K562 (cell line): Measurements from ENCODE around the gene E2F3. TPM values are rescaled to one million over a fixed set of nuclear protein-coding genes. Genes with fewer than 3 reads are reported as not detected.

Experiments used
- CREM ChIP-seq: IDR thresholded peaks from 2 replicates; pipeline ENCODE4 v1.6.1; 2014; ENCODE audit warnings: antibody characterized with exemption, low read depth
- ETV1 ChIP-seq: fragments of 450-650 bp; conservative IDR thresholded peaks from 2 replicates; pipeline ENCODE4 v1.6.1; 2016; ENCODE audit warnings: missing genetic modification characterization, control low read depth, low read depth, missing compliant biosample characterization
- JUNB ChIP-seq: fragments of 450-650 bp; formaldehyde crosslinking; conservative IDR thresholded peaks from 2 replicates; pipeline ENCODE4 v1.4.0; 2020; ENCODE audit warnings: mild to moderate bottlenecking
- KAT8 ChIP-seq: fragments of 450-650 bp; IDR thresholded peaks from 2 replicates; pipeline ENCODE4 v1.6.1; 2016; ENCODE audit warnings: low read depth, mild to moderate bottlenecking
- MXI1 ChIP-seq: IDR thresholded peaks from 2 replicates; pipeline ENCODE4 v1.6.1; 2011; ENCODE audit warnings: low read depth, mild to moderate bottlenecking, improper control_type of control experiment, low read length
- PHF8 ChIP-seq: fragments of 200-600 bp; sonication (generic); IDR thresholded peaks from 2 replicates; pipeline ENCODE4 v1.6.1; 2012; ENCODE audit warnings: mixed run types, mild to moderate bottlenecking, inconsistent platforms, low read length, moderate library complexity, borderline replicate concordance
- PHTF2 ChIP-seq: fragments of 250-450 bp; sonication (Bioruptor Pico); IDR thresholded peaks from 2 replicates; pipeline ENCODE4 v1.5.0; 2021; ENCODE audit warnings: mild to moderate bottlenecking
- POLR2A ChIP-seq: fragments of 450-650 bp; conservative IDR thresholded peaks from 2 replicates; pipeline ENCODE4 v1.6.1; 2016
- RBM14 ChIP-seq: fragments of 200-400 bp; formaldehyde crosslinking; IDR thresholded peaks from 2 replicates; pipeline ENCODE4 v1.6.1; 2018; ENCODE audit warnings: low read depth, mild to moderate bottlenecking, low read length, moderate library complexity, borderline replicate concordance; ENCODE audit not compliant: insufficient read depth
- TCFL5 ChIP-seq: fragments of 250-450 bp; sonication (Bioruptor Pico); conservative IDR thresholded peaks from 2 replicates; pipeline ENCODE4 v1.6.1; 2021; ENCODE audit warnings: mild to moderate bottlenecking, moderate library complexity, matching md5 sums
- ZC3H8 ChIP-seq: fragments of 450-650 bp; IDR thresholded peaks from 2 replicates; pipeline ENCODE4 v1.6.1; 2017
- ZNF239 ChIP-seq: fragments of 250-450 bp; sonication (Bioruptor Pico); IDR thresholded peaks from 2 replicates; pipeline ENCODE4 v1.4.0; 2020; ENCODE audit warnings: mild to moderate bottlenecking
- polyA plus RNA-seq, 8 experiments: library from polyadenylated mRNA; depleted of rRNA in 4 of 8; stranded (reverse) in 5 of 8; unstranded in 3 of 8; fragments of >200 nt; fragmentation: Nextera tagmentation in 2 of 8; fragmentation: Illumina TruSeq in 1 of 8; extraction: Ambion mirVana in 2 of 8; extraction: Trizol in 1 of 8; gene quantifications; 2 replicates each; pipeline versions ENCODE4 v1.2.1 to v1.2.3, GENCODE V29; 2011 to 2014; ENCODE audit warnings: inconsistent platforms in 1 of 8, missing spikeins in 1 of 8
- total RNA-seq, 7 experiments: library from RNA; depleted of rRNA in 6 of 7; stranded (reverse); fragments of >200 nt in 6 of 7; fragmentation: Illumina TruSeq in 2 of 7; extraction: Trizol in 2 of 7; gene quantifications; 2 replicates each; pipeline versions ENCODE4 v1.2.1 to v1.2.3, GENCODE V29; 2011 to 2021; ENCODE audit warnings: low replicate concordance in 1 of 7
- TF ChIP-seq, protein P1 (sequence below): fragments of 450-650 bp; IDR thresholded peaks from 2 replicates; pipeline ENCODE4 v1.6.1; 2014; ENCODE audit warnings: low read depth, mild to moderate bottlenecking, moderate library complexity, borderline replicate concordance
- TF ChIP-seq, protein P2 (sequence below), 2 experiments: fragments of 450-650 bp; conservative IDR thresholded peaks; 2 replicates each; pipeline ENCODE4 v1.6.1; 2017; ENCODE audit warnings: mild to moderate bottlenecking in 2 of 2, moderate library complexity in 2 of 2
- TF ChIP-seq, protein P3 (sequence below): IDR thresholded peaks from 2 replicates; pipeline ENCODE4 v1.6.1; 2014; ENCODE audit warnings: antibody characterized with exemption
- TF ChIP-seq, protein P4 (sequence below), 2 experiments: IDR thresholded peaks; 2 replicates each; pipeline ENCODE4 v1.6.1; 2012; ENCODE audit warnings: improper control_type of control experiment in 2 of 2, low read depth in 2 of 2, low read length in 2 of 2, borderline replicate concordance in 1 of 2
- TF ChIP-seq, protein P5 (sequence below): fragments of 450-650 bp; formaldehyde crosslinking; IDR thresholded peaks from 2 replicates; pipeline ENCODE4 v1.4.0; 2022; ENCODE audit warnings: mild to moderate bottlenecking, moderate library complexity
- TF ChIP-seq, protein P6 (sequence below), 3 experiments: fragments of 200-800 bp in 1 of 3; sonication (Bioruptor generic) in 1 of 3; sonication (generic) in 1 of 3; formaldehyde crosslinking in 1 of 3; IDR thresholded peaks; 2 replicates each; pipeline versions ENCODE4 v1.6.1 to v1.8.0; 2016 to 2022; ENCODE audit warnings: mild to moderate bottlenecking in 2 of 3, missing compliant biosample characterization in 2 of 3, missing genetic modification characterization in 2 of 3, missing genetic modification reagents in 1 of 3

Gene E2F3
- total and polyA plus RNA-seq, 9 of the 15 experiments (the other 6 are each of a cell fraction or from before 2014, with no cell fraction given), result 11.1 to 44.7 (median 27.2) TPM

DNA sequence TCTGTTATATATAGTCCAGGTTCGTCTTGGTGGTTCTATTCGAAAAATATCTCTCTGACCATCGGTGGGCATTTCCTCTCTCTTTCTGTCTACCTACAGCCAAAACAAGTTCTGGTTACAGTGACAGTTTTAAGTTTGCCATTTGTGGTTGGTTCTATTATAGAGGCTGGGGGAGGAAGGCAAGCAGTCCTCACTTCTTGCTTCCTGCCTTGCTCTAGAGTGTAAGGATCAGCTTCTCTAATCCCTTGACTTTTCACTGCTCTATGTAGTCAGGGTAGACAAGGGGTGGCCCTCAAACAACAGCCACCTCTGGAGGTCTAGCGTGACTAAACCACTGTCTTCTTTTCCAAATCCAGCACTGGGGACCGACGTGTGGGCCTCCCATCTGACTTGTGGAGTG, 16.1 kb downstream of the E2F3 start (continued):
- TF ChIP-seq, protein P1, sequence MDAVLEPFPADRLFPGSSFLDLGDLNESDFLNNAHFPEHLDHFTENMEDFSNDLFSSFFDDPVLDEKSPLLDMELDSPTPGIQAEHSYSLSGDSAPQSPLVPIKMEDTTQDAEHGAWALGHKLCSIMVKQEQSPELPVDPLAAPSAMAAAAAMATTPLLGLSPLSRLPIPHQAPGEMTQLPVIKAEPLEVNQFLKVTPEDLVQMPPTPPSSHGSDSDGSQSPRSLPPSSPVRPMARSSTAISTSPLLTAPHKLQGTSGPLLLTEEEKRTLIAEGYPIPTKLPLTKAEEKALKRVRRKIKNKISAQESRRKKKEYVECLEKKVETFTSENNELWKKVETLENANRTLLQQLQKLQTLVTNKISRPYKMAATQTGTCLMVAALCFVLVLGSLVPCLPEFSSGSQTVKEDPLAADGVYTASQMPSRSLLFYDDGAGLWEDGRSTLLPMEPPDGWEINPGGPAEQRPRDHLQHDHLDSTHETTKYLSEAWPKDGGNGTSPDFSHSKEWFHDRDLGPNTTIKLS, result peak; percentile 66; the same call in 1 of the 2 replicates
- TF ChIP-seq PHTF2, result no peak
- no peak for TF ChIP-seq ZNF239 (CRISPR knock-in tag)
- no peak for TF ChIP-seq KAT8
- no peak for TF ChIP-seq JUNB (CRISPR knock-in tag)
- no peak for TF ChIP-seq TCFL5 (CRISPR knock-in tag)
- TF ChIP-seq, protein P2, sequence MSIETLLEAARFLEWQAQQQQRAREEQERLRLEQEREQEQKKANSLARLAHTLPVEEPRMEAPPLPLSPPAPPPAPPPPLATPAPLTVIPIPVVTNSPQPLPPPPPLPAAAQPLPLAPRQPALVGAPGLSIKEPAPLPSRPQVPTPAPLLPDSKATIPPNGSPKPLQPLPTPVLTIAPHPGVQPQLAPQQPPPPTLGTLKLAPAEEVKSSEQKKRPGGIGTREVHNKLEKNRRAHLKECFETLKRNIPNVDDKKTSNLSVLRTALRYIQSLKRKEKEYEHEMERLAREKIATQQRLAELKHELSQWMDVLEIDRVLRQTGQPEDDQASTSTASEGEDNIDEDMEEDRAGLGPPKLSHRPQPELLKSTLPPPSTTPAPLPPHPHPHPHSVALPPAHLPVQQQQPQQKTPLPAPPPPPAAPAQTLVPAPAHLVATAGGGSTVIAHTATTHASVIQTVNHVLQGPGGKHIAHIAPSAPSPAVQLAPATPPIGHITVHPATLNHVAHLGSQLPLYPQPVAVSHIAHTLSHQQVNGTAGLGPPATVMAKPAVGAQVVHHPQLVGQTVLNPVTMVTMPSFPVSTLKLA (conservative IDR thresholded peaks at IDR 0.05), result 0 out of 4 replicates have a peak, but pooled peaks of 1 of the 2 experiments have one; percentile 23
- TF ChIP-seq, protein P3, sequence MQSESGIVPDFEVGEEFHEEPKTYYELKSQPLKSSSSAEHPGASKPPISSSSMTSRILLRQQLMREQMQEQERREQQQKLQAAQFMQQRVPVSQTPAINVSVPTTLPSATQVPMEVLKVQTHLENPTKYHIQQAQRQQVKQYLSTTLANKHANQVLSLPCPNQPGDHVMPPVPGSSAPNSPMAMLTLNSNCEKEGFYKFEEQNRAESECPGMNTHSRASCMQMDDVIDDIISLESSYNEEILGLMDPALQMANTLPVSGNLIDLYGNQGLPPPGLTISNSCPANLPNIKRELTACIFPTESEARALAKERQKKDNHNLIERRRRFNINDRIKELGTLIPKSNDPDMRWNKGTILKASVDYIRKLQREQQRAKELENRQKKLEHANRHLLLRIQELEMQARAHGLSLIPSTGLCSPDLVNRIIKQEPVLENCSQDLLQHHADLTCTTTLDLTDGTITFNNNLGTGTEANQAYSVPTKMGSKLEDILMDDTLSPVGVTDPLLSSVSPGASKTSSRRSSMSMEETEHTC, result no peak
- TF ChIP-seq ZC3H8, result no peak
- TF ChIP-seq, protein P4, sequence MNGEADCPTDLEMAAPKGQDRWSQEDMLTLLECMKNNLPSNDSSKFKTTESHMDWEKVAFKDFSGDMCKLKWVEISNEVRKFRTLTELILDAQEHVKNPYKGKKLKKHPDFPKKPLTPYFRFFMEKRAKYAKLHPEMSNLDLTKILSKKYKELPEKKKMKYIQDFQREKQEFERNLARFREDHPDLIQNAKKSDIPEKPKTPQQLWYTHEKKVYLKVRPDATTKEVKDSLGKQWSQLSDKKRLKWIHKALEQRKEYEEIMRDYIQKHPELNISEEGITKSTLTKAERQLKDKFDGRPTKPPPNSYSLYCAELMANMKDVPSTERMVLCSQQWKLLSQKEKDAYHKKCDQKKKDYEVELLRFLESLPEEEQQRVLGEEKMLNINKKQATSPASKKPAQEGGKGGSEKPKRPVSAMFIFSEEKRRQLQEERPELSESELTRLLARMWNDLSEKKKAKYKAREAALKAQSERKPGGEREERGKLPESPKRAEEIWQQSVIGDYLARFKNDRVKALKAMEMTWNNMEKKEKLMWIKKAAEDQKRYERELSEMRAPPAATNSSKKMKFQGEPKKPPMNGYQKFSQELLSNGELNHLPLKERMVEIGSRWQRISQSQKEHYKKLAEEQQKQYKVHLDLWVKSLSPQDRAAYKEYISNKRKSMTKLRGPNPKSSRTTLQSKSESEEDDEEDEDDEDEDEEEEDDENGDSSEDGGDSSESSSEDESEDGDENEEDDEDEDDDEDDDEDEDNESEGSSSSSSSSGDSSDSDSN (IDR thresholded peaks at IDR 0.05; ENCODE audit: borderline replicate concordance in 1 of 2, low read depth in 2 of 2, low read length in 2 of 2), result peak in 1 of 2 experiments; percentile 73; a peak in 1 of 4 replicates
- 0 out of 2 replicates have a peak, but pooled peaks have one; percentile 54 for TF ChIP-seq CREM
- peak; percentile 52 for TF ChIP-seq POLR2A
- no peak for TF ChIP-seq MXI1
- TF ChIP-seq ETV1 (tag), result peak; percentile 52
- TF ChIP-seq, protein P5, sequence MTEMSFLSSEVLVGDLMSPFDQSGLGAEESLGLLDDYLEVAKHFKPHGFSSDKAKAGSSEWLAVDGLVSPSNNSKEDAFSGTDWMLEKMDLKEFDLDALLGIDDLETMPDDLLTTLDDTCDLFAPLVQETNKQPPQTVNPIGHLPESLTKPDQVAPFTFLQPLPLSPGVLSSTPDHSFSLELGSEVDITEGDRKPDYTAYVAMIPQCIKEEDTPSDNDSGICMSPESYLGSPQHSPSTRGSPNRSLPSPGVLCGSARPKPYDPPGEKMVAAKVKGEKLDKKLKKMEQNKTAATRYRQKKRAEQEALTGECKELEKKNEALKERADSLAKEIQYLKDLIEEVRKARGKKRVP (CRISPR knock-in tag), result no peak
- no peak for TF ChIP-seq PHF8
- TF ChIP-seq, protein P6, sequence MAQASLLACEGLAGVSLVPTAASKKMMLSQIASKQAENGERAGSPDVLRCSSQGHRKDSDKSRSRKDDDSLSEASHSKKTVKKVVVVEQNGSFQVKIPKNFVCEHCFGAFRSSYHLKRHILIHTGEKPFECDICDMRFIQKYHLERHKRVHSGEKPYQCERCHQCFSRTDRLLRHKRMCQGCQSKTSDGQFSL (CRISPR knock-in tag; IDR thresholded peaks at IDR 0.05), result no peak
- TF ChIP-seq, protein P6 (tag; IDR thresholded peaks at IDR 0.05), result no peak
- TF ChIP-seq RBM14, result no peak
